ENCODE measurements around the gene GULP1. TPM values are rescaled to one million over a fixed set of nuclear protein-coding genes. Genes with fewer than 3 reads are reported as not detected.

The GULP1 gene
- total and polyA plus RNA-seq, 12 donors = 5.8 to 122 (median 51.5) TPM

DNA sequence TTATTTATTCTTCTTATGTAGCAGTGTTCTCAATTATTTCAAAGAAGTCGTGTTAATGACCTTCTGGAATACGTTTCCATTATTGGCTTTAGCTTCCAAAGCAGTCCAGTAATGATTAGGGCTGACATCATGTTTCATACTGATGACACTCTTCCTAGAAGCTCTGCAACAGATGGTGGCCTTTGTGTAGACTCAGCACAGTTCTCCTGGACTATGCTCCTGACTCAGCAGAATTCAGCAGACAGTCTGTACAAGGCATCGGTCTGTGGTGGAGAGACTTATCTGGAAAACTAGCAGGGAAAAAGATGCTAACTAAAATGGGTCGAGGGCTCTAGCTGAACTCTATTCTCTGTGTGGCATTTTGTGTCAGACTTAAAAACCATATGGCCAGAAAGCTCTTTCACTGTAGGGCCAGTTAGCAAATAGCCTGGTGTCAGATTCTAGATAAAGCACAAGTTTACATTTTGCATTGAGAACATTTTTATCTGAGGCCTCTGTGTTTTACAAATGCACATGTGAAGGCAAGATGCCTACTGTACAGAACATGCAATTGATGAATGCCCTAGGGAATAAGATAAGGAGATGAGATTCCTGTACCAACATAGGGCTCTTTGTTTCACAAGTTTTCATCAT lies 35.1 kb downstream of the GULP1 start:
- H3K4me3 ChIP-seq = no peak overlapping the region
- peaks cover 6 to 37% of the 10 kb centered on the region in 2 donors for H3K4me1 ChIP-seq (replicated peaks in 1 of 2)
- intact Hi-C loops (cut with DNase I) = no loop called here
- WGBS, 4 donors = 59 to 72% (median 63%) methylated on average over 4 of the region's 4 CpGs
- H3K27ac ChIP-seq = no peak overlapping the region
- DNase-seq = no peak
- no peaks in the 10 kb centered on the region for H3K9me3 ChIP-seq (replicated peaks in 1 of 3)
- H3K27me3 ChIP-seq = no peaks in the 10 kb centered on the region
- H3K36me3 ChIP-seq (replicated peaks in 1 of 2) = no peaks in the 10 kb centered on the region
- TF ChIP-seq, protein P1, sequence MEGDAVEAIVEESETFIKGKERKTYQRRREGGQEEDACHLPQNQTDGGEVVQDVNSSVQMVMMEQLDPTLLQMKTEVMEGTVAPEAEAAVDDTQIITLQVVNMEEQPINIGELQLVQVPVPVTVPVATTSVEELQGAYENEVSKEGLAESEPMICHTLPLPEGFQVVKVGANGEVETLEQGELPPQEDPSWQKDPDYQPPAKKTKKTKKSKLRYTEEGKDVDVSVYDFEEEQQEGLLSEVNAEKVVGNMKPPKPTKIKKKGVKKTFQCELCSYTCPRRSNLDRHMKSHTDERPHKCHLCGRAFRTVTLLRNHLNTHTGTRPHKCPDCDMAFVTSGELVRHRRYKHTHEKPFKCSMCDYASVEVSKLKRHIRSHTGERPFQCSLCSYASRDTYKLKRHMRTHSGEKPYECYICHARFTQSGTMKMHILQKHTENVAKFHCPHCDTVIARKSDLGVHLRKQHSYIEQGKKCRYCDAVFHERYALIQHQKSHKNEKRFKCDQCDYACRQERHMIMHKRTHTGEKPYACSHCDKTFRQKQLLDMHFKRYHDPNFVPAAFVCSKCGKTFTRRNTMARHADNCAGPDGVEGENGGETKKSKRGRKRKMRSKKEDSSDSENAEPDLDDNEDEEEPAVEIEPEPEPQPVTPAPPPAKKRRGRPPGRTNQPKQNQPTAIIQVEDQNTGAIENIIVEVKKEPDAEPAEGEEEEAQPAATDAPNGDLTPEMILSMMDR (IDR thresholded peaks at IDR 0.05) = no peak
- no peak for TF ChIP-seq POLR2A (IDR thresholded peaks at IDR 0.05)

- Histone ChIP-seq H3K27me3 (no peaks in the 10 kb centered on the region), H3K4me3 (no peak overlapping the region), H3K36me3 (replicated peaks in 1 of 2) (no peaks in the 10 kb centered on the region), H3K4me1 (replicated peaks in 1 of 2) (peaks cover 6 to 38% of the 10 kb centered on the region in 2 donors), H3K9me3 (replicated peaks in 1 of 3) (no peaks in the 10 kb centered on the region), H3K27ac (no peak overlapping the region)
- no peak for DNase-seq
- no peak for TF ChIP-seq POLR2A (IDR thresholded peaks at IDR 0.05)
- TF ChIP-seq, protein P1 (IDR thresholded peaks at IDR 0.05) = no peak
- intact Hi-C loops (cut with DNase I) = no loop called here
Observed at GRCh38 chr2:188327518-188328213, 36.0 kb downstream of the GULP1 start.

DNA sequence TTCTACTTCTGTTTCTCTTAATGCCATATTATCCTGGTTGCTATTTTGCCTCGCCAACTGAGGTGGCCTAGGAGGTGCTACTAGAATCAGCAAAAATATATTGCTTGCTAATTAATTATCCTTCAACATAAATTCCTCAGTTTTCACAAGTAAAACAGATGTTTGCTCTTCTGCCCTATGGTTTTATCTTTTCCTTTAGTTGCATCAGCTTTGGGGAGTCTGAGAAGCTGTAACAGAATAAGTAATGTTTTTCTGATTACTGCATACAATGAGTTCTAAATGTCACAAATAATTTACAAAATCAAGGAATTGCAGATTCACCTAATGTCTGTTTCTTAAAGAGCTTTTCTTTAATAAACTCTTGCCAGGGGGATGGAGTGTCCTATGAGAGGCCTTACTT lies 36.7 kb downstream of the GULP1 start:
- H3K4me1 ChIP-seq (replicated peaks in 1 of 2) = peaks cover 6 to 38% of the 10 kb centered on the region in 2 donors
- H3K9me3 ChIP-seq (replicated peaks in 1 of 3) = no peaks in the 10 kb centered on the region
- no peaks in the 10 kb centered on the region for H3K27me3 ChIP-seq
- 82 to 96% (median 95%) methylated on average over 1 of the region's 1 CpG for WGBS, 4 donors
- no peak overlapping the region for H3K4me3 ChIP-seq
- DNase-seq = no peak
- no peaks in the 10 kb centered on the region for H3K36me3 ChIP-seq (replicated peaks in 1 of 2)
- H3K27ac ChIP-seq = no peak overlapping the region
- TF ChIP-seq POLR2A (IDR thresholded peaks at IDR 0.05) = no peak
- TF ChIP-seq, protein P1 (IDR thresholded peaks at IDR 0.05) = no peak
- intact Hi-C loops (cut with DNase I) = no loop called here

- DNase-seq = no peak
- peaks cover 6 to 41% of the 10 kb centered on the region in 2 donors for H3K4me1 ChIP-seq (replicated peaks in 1 of 2)
- no peaks in the 10 kb centered on the region for H3K9me3 ChIP-seq (replicated peaks in 1 of 3)
- no peak for TF ChIP-seq POLR2A (IDR thresholded peaks at IDR 0.05)
- TF ChIP-seq, protein P1 (IDR thresholded peaks at IDR 0.05) = no peak
- 80 to 84% (median 81%) methylated on average over 2 of the region's 2 CpGs for WGBS, 4 donors
- H3K36me3 ChIP-seq (replicated peaks in 1 of 2) = no peaks in the 10 kb centered on the region
- no peak overlapping the region for H3K4me3 ChIP-seq
- no peaks in the 10 kb centered on the region for H3K27me3 ChIP-seq
- intact Hi-C loops (cut with DNase I) = no loop called here
- H3K27ac ChIP-seq = no peak overlapping the region
Observed at GRCh38 chr2:188330316-188331053, 38.8 kb downstream of the GULP1 start.

All from adrenal gland (tissue), 12 donors.